Transverse colon (tissue), 4 donors: Measurements from ENCODE around the gene PTER.

ENCODE experiments used
- CTCF ChIP-seq, 5 experiments: fragments of 200-600 bp in 3 of 5; fragments of 450-650 bp in 2 of 5; sonication (generic) in 3 of 5; IDR thresholded peaks; 1 replicate in 2 of 5; 2 replicates in 3 of 5; pipeline ENCODE4 v1.5.1; 2016 to 2017; ENCODE audit warnings: antibody characterized with exemption in 5 of 5, inconsistent platforms in 3 of 5, mild to moderate bottlenecking in 2 of 5, moderate library complexity in 1 of 5
- EP300 ChIP-seq: sonication (generic); formaldehyde crosslinking; IDR thresholded peaks from one replicate; pipeline ENCODE4 v1.6.1; 2017; ENCODE audit warnings: antibody characterized with exemption, low read depth
- POLR2A ChIP-seq: fragments of 450-650 bp; IDR thresholded peaks from one replicate; pipeline ENCODE4 v1.6.1; 2016; ENCODE audit warnings: antibody characterized with exemption, mild to moderate bottlenecking, moderate library complexity
- POLR2AphosphoS5 ChIP-seq, 3 donors: sonication (generic); formaldehyde crosslinking; IDR thresholded peaks; one replicate each; pipeline ENCODE4 v1.6.1; 2016; ENCODE audit warnings: antibody characterized with exemption in 3 of 3

DNA sequence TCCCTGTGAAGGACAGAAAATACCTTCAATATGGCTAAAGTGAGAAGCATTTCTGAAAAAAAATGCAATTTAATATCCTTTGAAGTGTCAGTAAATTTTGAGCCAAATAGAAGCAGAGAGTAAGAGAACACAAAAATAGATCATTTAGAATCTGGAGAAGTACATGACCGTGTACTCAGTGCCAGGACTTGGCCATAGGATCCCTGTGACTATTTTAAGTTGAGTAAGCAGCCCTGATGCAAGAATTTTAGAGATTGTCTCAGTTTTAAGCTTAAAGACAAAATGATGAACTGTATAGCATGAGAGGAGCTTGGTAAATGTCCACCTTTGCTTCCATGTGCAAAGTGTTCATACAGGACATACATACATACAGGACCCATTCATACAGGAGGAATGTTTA, 2.5 kb downstream of the PTER start:
- TF ChIP-seq POLR2A (no peak), EP300 (no peak), POLR2AphosphoS5 (IDR thresholded peaks at IDR 0.05) (no peak), CTCF (IDR thresholded peaks at IDR 0.05) (no peak)
